Activated CD4-positive, alpha-beta T cell treated with anti-CD3 and anti-CD28 coated beads, Interleukin-2, amount 50 U/mL, for 16 hours (primary cell): ENCODE data around the gene SEMA6B.
"Not testable (repeated sequence)": the region's sequence is repeated elsewhere in the genome, so short reads cannot be mapped to it uniquely, and the experiment has no call there.

Source experiments
- DNase-seq: peaks from one replicate; pipeline ENCODE4 v3.0.0-alpha.2; 2020

The SEMA6B gene

GRCh38 chr19:4571305-4571917 is 11.9 kb upstream of the SEMA6B start:
- no peak for DNase-seq

DNA sequence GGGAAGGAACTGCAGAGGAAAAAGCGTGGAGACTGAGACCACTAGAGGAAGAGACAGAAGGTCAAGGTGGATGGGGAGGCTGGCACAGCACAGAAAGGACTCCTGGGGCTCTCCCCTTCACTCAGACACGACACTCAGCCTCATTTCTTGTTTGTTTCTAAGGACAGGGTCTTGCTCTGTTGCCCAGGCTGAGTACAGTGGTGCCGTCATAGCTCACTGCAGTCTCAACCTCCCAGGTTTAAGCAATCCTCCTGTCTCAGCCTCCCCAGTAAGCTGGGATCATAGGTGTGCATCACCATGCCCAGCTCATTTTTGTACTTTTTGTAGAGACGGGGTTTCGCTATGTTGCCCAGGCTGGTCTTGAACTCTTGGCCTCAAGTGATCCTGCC is 11.4 kb upstream of the SEMA6B start:
- DNase-seq = no peak

- no peak for DNase-seq
Observed at GRCh38 chr19:4570402-4570801, 10.9 kb upstream of the SEMA6B start.

DNA sequence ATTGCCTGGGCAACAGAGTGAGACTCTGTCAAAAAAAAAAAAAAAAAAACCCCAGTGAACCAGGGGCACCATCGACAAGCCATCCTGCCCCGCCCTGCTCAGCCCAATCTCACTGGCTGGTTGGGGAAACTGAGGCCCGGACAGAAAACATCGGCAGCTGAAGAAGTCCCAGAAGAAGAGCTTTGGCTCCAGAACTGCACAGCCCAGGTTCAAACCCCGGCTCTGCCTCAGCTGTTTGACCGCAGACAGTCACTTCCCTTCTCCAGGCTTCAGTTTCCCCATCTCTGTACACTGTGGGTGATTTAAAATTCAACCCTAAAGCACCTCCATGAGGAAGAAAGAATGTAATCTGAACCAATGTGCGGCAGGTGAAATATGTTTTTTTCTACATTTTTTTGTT is 9.4 kb upstream of the SEMA6B start:
- no peak for DNase-seq

DNA sequence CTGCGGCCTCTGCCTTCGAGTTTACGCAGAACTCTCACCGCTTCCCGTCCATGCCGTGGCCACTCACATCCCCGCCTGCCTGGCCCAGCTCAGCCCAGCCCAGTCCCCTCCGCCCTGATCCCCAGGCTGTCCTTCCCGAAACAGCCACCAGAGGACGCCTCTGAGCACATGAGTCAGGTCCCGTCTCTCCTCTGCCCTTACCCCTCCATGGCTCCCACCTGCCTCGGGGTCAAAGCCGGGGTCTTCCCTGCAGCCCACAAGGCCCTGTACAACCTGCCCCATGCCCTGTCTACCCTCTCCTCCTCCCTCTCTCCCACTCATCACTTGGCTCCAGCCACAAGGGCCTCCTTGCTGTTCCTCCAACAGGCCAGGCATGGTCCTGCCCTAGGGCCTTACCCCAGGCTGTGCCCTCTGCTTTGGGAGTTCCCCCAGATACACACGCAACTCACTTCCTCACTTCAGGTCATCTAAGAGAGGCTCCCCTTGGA is 8.1 kb upstream of the SEMA6B start:
- DNase-seq = peak; percentile 54

DNA sequence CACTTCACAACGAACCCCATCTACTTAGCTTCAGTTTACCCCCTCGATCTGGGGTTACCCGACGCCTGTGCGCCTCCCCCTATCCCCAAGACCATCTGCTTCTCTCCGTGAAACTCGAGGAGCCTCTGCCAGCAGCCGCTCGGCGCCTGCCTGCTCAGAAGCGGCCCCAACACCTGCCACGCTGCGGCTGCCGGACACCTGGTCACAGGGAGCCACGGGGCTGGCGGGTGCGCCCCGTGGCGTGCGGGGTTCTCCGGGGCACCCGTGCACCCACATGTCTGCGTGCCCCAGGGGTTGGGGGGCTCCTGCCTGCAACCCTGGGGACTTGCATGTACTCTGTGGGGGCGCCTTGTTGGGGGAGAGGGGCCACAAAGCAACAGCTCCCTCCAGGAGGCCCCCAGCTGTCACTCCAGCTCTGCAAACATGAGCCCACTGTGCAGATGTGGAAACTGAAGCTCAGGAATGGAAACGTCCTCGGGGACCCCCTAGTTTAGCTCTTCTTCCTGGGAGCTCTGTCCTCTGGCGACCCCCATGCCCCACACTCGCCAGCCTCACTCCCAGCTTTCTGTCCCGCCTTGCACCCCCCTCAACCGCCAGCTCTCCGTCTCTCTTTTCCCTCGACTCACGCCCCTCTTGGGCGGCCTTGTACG is 7.0 kb upstream of the SEMA6B start:
- DNase-seq = no peak

GRCh38 chr19:4563562-4563961 is 4.1 kb upstream of the SEMA6B start:
- not testable (repeated sequence) for DNase-seq

GRCh38 chr19:4562085-4562484 is 2.6 kb upstream of the SEMA6B start:
- not testable (repeated sequence) for DNase-seq

DNA sequence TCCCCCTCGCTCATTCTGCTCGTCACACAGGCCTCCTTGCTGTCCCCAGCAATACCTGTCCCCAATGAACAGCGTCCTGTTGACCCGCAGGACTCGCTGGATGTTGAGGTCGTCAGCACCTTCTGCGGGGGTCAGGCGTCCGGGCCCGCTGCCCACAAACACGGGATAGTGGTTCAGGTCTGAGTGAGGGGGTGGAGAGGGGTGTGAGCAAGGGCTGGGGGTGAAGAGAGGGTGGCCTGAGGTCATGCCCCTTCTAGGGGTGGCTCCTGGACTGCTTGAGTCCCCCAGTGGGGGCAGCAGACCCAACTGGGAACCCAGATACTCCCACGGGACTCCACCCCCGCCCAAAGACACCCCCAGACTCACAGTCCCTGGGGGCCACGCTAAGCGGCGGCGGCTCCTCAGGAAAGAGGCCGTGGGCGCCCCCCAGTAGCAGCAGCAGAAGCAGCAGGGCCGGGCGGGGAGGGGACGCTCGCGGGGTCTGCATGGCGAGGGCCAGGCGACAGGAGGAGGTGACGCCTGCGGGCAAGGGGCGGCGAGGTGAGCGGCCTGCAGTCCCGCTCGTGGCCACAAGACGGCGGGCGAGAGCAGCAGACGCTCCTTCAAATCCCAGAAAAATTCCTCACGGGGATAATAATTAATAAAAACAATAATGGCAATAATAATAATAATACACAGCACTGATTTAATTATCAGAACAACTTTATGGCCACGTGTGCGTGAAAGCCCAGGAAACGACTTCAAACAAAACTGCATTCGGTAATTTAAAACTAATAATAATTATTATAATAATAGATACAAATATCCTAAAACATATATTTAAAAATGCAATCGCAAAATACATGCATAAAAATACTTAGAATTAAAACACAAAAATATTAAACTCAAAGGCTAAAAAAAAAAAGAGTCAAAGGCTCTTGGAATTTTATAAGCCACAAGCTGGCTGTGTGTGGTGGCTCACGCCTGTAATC is 1.2 kb downstream of the SEMA6B start:
- no peak for DNase-seq

DNA sequence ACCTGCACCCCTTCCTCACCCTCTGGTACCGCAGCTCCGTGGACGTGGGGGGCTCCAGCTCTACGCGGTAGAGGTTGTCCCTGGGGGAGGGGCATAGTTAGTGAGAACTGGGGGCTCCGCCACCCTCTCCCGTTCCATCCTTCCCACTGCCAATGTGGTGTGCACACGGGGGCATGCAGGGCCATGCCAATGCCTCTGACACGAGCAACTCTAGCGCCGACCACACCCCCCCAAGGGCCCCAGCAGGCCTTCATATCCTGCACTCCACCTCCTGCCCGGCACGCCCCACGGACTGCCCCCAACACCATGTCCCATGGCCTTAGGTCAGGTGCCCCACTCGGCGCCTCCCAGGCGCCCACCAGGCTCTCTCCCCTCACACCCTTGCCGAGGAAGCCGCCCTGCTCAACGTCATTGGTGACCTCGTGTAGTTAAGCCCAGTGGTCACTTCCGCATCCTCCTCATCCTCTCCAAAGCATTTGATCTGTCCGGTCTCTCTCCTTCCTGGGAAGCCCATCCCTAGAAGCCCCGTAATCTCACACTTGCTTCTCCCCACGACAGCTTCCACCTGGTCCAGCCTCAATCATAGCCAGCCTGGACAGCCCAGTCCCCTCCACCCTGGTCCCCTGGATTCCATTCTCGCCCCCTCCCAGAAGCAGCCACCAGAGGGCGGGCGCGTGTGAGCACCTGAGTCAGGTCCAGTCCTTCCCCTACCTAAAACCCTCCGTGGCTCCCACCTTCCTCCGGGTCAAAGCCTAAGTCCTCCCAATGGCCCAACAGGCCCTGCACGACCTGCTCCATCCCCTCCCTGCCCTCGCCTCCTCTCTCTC is 2.1 kb downstream of the SEMA6B start:
- DNase-seq = no peak

DNA sequence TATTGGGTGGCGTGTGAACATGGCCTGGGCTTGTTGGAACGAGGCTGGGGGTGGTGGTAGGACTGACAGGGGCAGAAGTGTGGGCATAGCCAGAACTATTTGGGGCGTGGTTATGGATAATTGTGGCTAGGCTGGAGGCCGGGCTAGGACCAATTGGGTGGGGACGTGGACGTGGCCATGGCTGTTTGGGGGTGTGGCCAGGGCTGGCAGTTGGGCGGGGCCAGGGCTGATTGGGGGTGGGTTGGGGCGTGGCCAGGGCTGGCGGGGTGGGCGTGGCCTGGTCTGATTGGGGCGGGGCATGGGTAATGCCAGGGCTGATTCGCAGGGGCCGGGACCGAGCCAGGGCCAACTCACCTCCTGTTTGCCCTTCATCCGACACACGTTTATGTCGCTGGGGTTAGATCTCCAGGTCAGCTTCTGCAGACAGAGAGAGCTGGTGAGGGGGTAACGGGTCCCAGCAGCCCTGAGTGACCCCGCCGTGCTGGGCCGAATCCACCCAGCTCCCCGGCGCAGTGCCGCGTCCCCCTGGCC is 2.8 kb downstream of the SEMA6B start:
- DNase-seq = peak; percentile 14

DNA sequence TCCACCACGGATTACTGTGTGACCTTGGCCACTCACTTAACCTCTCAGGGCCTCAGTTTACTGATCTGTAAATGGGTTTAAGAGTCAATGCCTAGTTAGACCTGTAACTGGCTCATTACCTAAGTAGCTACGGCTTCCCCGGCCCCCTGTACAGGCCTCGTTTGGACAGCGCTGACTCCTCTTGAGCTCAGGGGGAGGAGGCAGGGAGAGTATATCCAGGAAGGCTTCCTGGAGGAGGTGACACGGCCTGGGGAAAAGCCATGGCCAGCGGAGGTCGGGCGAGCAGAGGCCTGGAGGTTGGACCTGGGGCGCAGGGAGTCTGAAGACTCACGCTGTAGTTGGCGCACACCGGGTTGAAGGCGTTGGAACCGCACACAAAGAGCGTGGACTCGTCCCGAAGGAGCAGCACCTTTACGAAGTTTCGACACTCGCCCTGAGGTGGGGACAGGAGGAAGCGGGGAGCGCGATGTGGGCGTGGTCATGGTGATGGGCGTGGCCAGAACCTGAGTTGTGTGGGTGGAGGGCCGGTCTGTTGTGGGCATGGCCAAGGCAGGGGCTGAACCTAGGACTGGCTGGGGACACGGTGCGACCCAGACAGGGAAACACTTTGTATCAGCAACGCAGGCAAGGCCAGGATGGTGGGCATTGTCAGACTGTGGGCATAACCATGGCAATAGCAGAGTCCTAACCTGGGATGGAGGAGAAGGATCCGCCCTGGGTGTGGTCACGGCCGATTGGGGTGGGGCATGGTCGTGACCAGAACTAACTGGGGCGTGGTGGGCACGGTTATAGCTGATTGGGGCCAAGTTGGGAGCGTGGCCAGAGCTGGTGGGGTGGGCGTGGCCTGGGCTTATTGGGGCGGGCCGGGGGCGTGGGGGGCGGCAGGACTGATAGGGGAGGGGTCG is 3.6 kb downstream of the SEMA6B start:
- DNase-seq = no peak

GRCh38 chr19:4554717-4555116 is 4.8 kb downstream of the SEMA6B start:
- no peak for DNase-seq

DNA sequence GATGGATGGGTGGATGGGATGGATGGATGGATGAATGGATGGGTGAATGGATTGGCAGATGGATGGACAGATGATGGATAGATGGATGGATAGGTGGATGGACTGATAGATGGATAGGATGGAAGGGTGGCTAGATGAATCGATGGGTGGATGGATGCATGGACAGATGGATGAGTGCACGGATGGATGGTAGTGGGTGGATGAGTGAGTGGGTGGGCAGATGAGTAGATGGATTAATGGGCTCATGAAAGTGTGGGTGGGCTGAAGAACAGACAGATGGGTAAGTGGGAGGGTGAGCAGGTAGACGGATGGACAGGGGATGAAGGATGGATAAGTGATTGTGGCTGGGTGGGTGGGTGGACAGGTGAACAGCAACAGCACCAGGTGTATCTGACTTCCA is 5.7 kb downstream of the SEMA6B start:
- DNase-seq = no peak

DNA sequence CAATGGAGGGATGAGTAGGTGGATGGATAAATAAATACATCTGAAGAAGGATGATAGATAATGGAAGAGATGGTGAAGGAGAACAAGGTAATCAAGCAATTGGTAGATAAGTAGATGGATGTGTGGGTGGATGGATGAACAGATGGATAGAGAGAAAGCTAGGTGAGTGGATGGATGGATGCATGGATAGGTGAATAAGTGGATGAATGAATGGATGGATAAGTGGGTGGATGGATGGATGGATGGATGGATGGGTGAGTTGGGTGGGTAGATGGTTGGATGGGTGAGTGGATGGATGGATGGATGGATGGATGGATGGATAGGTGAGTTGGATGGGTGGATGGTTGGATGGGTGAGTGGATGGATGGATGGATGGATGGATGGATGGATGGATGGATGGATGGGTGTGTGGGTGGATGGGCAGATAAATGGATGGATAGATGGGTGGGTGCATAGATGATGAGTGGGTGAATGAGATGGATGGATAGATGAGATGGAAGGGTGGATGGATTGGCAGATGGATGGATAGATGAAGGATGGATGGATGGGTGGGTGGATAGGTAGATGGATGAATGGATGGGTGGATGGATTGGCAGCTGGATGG is 6.3 kb downstream of the SEMA6B start:
- no peak for DNase-seq

- no peak for DNase-seq
Observed at GRCh38 chr19:4552525-4552819, 7.0 kb downstream of the SEMA6B start.

GRCh38 chr19:4550479-4551050 is 8.9 kb downstream of the SEMA6B start:
- DNase-seq = no peak

DNA sequence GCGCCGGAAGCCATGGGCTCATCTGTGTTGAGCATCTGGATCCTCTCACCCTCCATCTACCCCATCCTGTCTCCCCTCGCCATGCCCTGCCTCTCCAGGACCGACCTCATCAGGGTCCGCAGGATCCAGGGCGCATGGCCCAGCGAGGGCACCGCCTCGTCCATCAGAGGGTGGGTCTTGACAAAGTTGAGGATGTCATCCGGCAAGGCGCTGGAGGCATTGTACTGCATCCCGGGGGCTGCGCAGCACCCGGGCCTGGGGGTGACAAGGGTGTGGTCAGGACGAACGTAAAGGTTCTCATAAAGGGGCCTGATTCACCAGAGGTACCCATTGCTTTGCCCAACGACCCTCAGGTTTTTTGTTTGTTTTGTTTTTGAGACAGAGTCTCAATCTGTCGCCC is 9.5 kb downstream of the SEMA6B start:
- DNase-seq = no peak

DNA sequence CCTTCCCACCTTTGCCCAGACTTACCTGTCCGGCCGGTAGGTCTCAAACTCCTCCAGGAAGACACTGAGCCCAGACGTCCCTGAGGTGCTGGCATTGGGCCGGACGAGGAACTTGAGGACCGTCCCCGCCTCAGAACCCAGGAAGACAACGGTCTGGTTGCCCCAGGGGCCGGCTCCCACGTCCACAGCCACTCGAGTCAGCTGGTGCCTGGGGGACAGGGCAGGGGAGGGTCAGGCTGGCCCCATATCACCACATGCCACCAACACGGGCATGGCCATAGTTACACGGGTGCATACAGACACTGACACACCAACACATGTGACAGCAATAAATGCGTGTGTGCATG is 11.3 kb downstream of the SEMA6B start:
- no peak for DNase-seq

DNA sequence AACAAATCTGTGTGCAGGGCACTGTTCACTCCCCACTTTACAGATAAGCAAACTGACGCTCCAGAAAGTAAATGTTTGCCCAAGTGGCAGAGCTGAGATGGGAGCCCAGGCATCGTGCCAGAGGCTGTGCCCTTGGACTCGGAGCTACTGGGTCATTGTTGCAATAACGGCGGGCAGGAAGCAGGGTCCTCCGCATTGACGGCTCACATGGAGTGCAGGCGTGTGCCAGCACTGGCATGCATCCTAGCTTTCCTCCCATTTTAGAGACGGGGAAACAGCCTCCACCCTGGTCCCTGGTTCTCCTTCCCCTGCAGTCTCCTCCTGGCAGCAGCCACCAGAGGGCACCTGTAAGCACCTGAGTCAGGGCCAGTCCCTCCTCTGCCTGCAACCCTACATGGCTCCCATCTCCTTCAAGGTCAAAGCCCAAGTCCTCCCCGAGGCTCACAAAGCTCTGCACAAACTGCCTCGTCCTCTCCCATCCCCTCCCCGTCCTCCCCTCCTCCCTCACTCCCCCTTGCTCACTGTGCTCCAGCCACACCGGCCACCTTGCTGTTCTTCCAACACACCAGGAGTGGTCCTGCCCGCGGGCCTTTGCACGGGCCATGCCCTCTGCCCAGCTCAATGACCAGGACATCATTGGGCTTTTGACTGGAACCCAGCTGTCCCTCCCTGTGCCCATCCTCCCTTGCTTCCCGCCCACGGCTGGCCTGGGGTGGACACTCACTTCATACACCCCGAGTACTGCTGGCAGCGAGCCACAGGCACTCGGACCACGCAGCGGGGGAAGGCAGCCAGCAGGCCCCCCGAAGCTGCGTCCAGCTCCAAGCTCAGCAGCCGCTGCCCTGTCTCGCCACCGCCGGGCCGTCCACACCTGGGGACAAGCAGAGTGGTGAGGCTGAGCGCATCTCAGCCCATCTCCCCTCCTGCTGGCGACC is 11.9 kb downstream of the SEMA6B start:
- peak; percentile 18 for DNase-seq
